Kidney epithelial cell (primary cell): ENCODE data around the gene TNFAIP2. TPM values are rescaled to one million over a fixed set of nuclear protein-coding genes. Genes with fewer than 3 reads are reported as not detected.

Experiments used
- DNase-seq: peaks from one replicate; pipeline ENCODE4 v3.0.0-alpha.2; 2010; ENCODE audit warnings: low read depth
- H3K27me3 ChIP-seq: 2 replicates; pipeline ENCODE4 v1.6.0; 2011; ENCODE audit warnings: low read length; ENCODE audit not compliant: control insufficient read depth, insufficient read depth
- H3K36me3 ChIP-seq: 2 replicates; pipeline ENCODE4 v1.5.1; 2011; ENCODE audit warnings: low read length; ENCODE audit not compliant: control insufficient read depth, insufficient read depth
- H3K4me3 ChIP-seq: 2 replicates; pipeline ENCODE4 v1.5.1; 2011; ENCODE audit warnings: low read depth, mild to moderate bottlenecking, control low read depth, low read length
- total RNA-seq: library from RNA; depleted of rRNA; stranded (reverse); fragments of >200 nt; gene quantifications from 2 replicates; pipeline ENCODE4 v1.2.3, GENCODE V29; 2015
- TF ChIP-seq, protein P1 (sequence below): IDR thresholded peaks from 2 replicates; pipeline ENCODE4 v1.5.1; 2011; ENCODE audit warnings: mild to moderate bottlenecking, moderate library complexity, low read length, control low read depth, inconsistent platforms; ENCODE audit not compliant: insufficient read depth, poor library complexity, severe bottlenecking

TNFAIP2 gene
- total RNA-seq, 1 donor from 2014 or later, result 152 TPM

DNA sequence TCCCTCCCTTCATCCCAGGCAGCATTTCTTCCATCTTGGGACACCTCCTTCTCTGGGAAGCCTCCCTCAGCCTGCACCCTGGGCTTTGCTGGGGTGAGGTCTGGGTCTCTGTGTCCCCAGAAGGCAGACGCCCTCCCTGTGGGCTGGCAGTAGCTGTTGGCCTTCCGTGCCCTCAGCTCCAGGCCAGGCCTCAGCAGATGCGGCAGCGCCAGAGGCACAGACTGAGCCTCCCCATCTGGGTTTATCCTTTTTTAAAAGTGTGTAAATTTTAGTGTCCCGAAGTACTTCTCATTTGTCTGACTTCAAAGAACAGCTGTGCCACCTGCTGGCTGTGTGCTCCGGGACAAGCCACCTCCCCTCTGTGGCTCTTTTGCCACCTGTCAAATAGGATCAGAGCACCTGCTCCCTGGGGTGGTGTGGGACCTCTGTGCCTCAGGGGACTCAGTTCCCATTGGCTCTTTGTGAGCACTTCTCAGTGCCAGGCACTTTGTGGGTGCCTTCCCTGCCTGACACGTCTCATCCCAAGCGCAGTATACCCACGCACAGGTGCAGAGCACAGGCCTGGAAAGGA lies 17.6 kb upstream of the TNFAIP2 start:
- TF ChIP-seq, protein P1, sequence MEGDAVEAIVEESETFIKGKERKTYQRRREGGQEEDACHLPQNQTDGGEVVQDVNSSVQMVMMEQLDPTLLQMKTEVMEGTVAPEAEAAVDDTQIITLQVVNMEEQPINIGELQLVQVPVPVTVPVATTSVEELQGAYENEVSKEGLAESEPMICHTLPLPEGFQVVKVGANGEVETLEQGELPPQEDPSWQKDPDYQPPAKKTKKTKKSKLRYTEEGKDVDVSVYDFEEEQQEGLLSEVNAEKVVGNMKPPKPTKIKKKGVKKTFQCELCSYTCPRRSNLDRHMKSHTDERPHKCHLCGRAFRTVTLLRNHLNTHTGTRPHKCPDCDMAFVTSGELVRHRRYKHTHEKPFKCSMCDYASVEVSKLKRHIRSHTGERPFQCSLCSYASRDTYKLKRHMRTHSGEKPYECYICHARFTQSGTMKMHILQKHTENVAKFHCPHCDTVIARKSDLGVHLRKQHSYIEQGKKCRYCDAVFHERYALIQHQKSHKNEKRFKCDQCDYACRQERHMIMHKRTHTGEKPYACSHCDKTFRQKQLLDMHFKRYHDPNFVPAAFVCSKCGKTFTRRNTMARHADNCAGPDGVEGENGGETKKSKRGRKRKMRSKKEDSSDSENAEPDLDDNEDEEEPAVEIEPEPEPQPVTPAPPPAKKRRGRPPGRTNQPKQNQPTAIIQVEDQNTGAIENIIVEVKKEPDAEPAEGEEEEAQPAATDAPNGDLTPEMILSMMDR, result peak; percentile 9
- no peak overlapping the region for H3K4me3 ChIP-seq
- DNase-seq, result no peak
- no peaks in the 10 kb centered on the region for H3K36me3 ChIP-seq
- H3K27me3 ChIP-seq, result peaks cover 36% of the 10 kb centered on the region

DNA sequence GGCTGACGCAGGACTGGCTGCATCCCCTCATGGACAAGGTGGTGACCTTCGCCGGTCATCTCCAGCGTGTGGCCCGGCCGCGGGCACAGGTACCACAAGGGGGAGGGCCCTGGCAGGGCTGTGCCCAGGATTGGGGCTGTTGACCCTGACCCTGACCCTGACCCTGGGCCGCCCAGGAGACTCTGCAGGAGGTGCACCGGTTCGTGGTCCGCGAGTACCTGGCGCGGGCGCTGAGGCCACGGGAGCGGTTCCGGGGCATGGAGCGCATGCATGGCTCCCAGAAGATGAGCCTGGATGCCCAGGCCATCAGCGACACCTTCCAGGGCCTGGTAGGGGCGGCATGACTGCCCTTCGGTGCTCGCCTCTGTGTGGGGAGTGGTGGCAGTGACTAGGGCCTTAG lies 15.8 kb upstream of the TNFAIP2 start:
- H3K36me3 ChIP-seq, result no peaks in the 10 kb centered on the region
- H3K4me3 ChIP-seq, result no peak overlapping the region
- no peak for DNase-seq
- TF ChIP-seq, protein P1, result no peak
- peaks cover 23% of the 10 kb centered on the region for H3K27me3 ChIP-seq

DNA sequence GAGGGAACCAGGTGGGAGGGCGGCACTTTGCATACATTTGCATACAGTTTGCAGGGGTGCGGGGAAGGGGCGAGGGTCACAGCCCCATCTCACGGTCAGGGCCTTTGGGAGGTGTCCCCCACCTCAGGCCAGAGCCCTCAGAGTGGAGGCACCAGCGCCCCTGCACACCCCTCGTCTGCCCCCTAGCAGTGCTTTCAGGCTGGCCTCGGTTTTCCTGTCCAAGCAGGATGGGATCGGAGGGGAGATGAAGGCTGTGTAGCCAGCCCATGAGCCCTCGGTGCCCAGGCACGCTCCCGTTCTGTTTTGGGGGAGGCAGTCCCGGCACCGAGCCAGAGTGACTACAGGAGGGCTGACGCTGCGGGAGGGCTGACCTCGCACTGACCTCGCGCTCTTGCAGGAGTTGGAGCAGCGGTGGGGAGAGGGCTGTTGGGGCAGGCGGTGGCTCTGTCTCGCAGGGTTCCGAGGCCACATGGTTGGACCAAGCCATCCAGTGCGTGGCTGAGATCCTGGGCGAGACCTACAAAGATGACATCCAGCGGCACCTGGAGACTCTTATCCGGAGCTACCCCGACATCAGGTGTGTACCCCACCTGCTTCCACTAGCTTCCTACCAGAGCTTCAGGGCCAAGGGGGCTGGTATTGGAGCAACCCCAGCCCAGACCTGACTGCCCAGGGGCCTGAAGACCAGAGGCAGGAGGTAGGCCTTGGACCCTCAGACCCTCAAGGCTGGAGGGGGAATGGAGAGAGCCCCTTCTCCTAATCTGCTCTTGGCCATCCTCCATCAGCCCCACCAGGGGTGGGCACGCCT lies 15.1 kb upstream of the TNFAIP2 start:
- no peak for DNase-seq
- H3K27me3 ChIP-seq, result peaks cover 17% of the 10 kb centered on the region
- H3K4me3 ChIP-seq, result no peak overlapping the region
- TF ChIP-seq, protein P1, result no peak
- no peaks in the 10 kb centered on the region for H3K36me3 ChIP-seq

DNA sequence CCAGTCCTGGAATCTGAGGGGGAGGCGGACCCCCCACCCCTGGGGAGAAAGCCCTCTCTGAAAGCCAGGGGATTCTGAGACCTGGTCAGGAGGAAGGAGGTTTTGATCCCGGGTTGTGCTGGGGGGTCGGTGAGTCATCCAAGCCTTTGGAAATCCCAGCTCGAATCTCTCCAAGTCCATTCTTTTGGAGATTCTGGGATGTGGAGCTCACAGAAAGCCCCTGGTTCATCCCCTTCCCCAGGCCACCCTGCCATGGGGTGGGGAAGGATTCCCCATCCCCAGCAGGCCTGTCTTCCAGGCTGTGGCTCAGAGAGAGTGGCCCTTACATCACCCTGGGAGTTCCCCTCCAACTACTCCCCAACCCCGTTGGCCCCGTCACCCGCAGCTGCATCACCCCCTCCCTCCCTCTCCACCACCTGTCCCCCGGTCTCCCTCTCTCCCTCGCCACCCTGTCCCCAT lies 14.5 kb upstream of the TNFAIP2 start:
- TF ChIP-seq, protein P1, result no peak
- Histone ChIP-seq H3K36me3 (no peaks in the 10 kb centered on the region), H3K27me3 (peaks cover 11% of the 10 kb centered on the region), H3K4me3 (no peak overlapping the region)
- DNase-seq, result no peak

DNA sequence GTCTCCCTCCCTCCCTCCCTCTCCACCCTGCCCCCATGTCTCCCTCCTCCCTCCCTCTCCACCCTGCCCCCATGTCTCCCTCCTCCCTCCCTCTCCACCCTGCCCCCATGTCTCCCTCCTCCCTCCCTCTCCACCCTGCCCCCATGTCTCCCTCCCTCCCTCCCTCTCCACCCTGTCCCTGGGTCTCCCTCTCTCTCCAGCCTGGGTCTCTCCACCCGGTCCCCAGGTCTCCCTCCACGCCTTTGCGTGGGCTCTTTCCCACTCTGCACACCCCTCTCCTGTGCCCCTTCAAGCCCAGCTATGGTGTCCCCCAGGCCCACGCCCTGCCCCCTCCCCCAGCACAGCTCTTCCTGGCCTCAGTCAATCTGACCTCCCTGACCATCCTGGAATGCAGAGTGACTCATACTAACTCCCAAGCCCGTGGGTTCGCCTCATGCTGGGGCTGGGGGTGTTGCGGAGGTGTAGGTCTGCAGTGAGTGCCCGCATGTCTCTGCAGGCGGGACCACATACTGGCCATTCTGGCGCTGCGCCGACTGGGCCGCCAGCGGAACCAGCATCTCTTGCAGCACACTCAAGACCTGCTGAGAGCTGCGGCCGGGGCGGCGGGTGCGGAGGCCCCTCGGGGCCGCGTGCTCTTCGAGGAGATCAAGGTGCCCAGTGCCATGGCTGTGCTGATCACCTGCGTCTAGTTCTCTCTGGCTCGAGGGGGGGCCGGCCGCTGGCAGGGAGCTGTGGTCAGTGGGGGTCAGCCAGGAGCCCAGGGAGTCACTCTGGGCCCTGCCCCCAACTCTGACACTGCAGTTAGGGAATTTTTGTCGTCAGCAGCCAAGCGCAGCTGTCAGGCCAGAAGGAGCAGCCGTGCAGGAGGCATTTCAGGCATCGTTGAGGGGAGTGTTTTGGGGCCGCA lies 13.5 kb upstream of the TNFAIP2 start:
- DNase-seq, result peak; percentile 86
- Histone ChIP-seq H3K36me3 (no peaks in the 10 kb centered on the region), H3K27me3 (peaks cover 1% of the 10 kb centered on the region), H3K4me3 (no peak overlapping the region)
- TF ChIP-seq, protein P1, result no peak
